ENCODE measurements around the gene PCSK5.

PCSK5 gene

DNA sequence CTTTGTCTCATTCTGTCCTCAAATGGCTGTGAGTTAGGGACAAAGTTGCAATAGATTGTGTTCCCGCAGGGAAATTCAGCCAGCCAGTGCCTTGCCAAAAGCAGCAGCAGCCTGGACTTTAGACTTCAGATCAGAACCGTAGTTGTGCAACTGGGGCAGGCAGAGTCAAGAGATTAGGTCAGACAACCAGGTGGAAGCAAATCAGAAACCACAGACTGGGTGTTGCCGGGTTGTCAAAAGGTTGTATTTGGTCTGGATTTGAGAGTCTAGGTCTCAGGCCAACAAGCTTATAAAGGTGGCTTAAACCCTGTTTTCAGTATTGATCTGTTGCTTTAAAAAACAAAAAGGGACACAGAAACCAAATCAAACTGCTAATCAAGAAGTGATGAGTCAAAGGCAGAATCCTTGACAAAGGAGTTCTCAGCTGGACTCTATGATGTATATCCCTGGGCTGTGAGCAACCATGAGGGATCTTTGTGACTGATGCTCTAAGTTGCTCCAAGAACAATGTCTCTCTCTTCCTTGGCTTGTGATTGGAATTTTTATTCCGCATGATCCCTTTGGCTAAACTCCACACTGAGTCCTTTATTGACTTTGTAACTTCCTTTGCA lies 482.8 kb downstream of the PCSK5 start:
- no peak for DNase-seq

DNA sequence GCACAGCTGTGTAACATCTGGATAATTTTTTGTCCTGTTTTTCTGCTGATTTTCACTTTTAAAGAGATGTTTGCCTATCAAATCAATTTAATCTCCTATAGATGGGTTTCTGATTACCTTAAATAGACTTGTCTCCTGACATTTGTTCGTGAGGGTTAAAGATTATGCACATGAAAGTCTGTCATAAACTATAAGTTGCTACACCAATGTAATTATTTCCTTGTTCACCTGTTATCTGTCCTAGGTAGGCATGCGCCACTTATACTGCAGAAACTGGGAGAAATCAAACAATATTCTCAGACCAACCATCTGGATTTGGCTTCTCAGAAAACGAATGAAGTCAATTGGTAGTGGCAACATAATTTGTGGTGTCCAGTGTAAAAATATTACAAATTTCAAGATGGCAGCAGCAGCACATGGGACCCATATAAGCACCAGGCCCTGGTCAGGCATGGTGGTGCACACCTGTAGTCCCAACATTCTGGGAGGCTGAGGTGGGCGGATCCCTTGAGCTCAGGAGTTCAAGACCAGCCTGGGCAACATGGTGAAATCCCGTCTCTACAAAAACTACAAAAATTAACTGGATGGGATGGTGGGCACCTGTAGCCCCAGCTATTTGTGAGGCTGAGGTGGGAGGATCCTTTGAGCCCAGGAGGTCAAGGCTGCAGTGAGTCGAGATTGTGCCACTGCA lies 483.5 kb downstream of the PCSK5 start:
- DNase-seq, result no peak

DNA sequence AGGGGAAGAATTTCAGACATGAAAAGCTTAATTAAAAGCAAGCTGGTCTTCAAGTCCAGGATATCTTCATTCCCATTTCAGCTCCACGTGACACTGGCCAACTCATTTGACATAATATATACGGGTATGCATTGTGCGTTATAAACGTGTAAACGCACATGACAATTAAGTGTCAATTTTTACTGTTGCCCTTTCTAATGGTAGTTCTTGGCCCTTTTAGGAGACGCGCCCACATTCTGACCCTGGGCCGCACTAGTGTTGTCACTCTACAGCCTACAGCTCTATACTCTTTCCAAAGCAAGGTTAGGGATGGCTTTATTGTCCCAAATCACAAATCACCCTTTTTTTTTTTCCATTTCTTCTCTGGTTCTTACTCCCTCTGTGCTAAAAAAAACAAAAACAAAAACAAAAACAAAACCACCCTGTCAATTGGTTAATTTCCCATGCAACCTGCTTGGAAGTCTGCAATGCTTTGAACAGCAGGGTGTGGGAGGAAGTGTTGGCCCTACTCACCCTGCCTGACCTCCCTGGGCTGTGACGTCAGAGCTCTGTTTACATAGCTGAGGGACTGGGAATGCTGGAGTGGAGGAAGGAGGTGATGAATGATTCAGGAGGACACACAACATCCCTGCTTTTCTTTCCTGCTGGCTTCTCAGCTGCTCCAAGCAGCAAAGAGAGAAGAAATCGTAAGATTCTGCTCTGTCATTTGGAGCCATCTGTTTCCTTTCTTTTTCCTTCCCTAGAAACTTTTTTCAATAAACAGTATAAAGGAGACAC lies 484.5 kb downstream of the PCSK5 start:
- DNase-seq, result no peak

DNA sequence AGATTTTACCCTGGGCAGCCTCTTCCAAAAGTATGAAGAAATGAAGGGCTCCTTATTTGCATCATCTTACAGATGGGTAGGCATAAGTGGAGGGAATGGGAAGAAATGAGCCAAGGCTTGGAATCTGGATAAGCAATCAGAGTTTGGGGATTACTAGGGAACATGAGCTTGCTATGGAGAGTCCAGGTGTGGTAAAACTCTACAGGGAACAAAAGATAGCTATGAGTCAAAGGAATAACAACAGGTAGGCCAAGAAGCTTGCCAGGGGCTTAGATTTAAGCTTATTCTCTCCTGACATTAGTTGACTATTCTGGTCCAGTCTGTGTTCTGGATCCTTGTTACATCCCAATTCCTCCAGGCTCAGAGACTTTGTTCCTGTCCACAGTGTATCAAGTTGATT lies 487.3 kb downstream of the PCSK5 start:
- no peak for DNase-seq

DNA sequence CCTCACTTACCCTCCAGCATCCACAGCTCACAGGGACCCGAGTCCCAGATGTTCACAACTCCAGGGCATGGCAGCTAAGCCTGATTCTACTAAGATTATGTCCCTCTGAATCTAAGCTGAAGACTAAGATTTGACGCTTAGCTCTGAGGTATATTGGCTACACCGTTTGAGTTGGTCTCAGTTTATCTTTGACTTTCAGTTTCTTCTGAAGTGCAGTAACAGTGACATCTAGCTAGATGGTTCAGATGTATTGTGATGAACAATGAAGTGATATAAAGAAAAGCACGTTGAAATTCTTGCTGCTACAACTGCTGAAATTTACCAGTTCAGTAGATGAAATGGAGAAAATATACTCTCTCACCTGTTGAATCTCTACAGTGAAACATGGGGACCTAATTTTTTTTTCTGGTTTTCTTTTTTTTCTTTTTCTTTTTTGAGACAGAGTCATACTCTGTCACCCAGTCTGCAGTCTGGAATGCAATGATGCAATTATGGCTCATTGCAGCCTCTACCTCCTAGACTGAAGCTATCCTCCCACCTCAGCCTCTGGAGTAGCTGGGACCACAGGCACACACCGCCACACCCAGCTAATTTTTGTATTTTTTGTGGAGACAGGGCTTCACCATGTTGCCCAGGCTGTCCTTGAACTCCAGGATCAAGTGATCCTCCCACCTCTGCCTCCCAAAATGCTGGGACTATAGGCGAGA lies 488.0 kb downstream of the PCSK5 start:
- no peak for DNase-seq

DNA sequence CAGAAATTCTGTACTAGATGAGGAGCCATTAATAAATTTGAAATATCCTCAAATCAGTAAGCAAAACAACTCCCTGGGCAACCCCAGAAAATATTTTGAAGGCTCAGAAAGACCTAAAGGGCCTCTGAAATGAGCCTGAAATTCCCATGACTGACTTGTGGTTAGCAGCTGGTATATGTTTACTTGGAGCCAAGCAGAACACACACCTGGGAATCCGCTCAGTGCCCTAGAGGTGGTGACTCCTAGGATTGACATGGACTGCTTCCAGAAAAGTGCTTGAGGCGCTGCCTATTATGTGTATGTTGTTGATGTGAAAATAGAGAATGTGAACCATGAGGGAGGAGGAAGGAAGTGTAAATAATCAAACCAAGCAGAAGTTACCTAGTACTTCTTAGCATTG lies 489.0 kb downstream of the PCSK5 start:
- no peak for DNase-seq

DNA sequence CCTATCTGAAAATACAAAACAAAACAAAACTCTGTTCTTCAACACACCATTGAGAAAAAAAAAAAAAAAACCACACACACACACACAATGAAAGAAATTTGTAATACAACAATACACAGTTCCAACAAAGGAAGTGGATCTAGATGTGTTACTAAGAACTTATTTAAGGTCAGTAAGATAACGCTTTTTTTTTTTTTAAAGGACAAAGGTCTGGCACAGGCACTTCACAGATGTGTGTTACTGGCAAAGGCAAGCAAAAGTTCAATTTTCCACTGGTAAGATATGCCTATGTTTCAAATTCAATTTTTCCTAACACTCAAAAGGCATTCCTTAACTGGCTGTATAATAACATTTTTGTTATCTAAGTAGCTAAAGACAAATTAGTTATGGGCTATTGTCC lies 500.2 kb downstream of the PCSK5 start:
- DNase-seq, result no peak

DNA sequence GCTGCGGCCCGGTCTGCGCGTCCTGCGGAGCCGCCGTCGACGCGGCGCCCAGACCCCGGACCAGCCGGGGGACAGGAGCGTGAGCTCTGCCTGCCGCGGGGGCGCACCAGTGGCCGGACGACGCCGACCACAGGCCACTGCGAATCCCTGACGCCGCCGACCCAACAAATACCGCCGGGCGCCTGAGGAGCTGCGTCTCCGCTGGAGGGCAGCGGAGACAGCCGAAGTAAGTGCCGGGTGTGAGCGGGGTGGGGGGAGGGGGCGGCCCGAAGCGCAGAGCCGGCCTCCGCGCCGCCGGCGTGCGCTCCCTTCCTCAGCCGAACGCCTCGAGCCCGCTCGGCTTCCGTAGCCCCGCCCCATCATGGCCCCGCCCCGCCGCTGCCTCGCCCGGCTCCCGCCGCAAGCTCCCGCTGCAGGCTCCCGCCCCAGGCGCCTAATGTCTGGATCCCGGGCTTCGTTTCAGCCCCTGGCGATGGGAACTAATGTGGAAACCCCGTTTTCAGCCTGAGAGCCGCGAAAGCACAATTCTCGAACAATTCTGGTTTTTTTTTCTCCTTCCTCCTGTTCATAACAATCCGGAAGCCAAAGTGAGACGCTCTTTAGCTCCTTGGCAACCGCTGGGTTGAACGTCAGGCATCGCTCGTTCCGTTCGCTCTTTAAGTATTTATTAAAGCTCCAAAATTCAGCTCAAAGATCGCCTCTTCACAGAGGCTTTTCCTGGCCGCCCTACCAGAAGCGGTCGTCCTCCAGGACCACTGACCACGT lies 503.9 kb downstream of the PCSK5 start, which contains the start of gene RFK:
TSS of gene RFK (minus strand) at position 232 of the 765 bp plus-strand sequence. CDS start 255 bp downstream, outside the sequence.
- DNase-seq, result peak; percentile 93

DNA sequence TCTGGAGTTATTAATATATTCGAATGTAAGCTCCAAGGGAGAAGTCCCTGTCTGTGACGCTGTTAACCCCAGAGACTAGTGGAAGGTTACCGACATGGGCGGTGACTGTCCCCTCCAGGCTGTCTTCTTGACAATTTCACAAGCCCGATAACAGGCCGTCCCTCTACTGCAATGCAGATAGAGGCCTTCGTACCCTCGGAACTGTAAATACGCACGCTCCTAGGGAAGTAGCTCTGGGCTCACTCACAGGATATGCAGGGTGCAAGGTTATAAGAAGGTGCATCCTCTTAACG lies 504.4 kb downstream of the PCSK5 start:
- DNase-seq, result peak; percentile 51

DNA sequence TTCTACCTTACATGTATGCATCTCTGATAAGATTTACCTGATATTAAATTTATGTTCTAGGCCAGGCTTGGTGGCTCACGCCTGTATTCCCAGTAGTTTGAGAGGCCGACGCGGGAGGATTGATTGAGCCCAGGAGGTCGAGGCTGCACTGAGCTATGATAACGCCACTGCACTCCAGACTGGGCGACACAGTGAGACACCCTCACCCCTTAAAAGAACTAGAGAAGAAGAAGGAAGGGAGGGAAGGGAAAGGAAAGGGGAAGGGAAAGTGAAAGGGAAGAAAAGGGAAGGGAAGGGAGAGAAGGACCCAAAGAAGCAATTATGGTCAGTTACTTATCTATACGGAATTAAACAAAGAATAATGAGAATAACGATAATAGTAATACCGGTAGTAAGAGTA lies 504.9 kb downstream of the PCSK5 start:
- DNase-seq, result no peak

DNA sequence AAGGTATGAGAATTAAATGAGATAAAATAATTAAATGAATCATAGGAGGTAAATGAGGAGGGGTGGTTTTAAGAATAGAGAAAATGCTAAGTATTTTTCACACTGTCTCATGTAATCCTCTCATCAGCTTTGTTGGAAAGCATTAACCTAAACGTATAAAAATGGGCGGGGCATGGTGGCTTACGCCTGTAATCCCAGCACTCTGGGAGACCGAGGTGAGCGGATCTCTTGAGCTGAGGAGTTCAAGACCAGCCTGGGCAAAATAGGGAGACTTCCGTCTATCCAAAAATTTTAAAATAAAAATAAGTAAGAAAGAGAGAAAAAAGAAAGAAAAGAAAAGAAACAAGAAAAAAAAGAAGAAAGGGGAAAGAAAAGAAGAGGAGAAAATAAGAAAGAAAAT lies 505.7 kb downstream of the PCSK5 start:
- DNase-seq, result no peak

- DNase-seq, result no peak
Measured at GRCh38 chr9:76396597-76396996, 506.1 kb downstream of the PCSK5 start.

DNA sequence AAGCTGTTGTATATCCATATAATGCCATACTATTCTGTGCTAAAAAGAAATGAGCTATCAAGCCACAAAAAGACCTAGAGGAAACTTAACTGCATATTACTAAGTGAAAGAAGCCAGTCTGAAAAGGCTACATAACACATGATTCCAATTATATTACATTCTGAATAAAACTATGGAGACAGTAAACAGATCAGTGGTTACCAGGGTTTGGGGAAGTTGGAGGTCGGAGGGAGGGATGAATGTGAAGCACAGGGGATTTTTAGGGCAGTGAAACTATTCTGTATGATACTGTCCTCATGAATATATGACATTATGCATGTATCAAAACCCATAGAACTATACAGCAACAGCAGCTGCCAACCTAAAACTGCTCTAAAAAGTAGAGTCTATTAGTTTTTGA lies 509.4 kb downstream of the PCSK5 start:
- no peak for DNase-seq

DNA sequence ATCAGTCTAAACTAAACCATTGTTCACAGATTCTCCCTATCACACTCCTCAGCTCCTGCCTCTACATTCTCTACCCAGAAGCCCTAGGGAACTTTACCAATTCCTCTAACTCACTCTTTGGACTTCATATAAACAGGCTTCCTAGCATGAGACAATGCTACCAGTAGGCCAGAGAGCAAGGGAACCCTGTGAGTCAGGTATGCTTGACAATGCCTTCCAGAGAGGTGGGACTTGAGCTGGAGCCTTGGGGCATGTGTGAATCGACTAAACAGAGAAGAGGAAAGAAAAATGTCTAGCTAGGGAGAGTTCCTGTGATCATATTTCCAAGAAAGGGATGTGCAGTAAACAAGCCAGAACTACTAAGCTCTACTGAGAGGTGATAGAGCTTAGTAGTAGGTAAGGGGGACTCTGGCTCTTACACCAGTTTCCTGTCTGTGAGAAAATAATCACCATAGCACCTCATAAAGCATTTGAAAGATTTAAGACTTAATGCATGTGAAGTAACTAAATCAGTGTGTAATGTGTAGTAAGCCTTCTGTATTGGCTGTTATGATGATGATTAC lies 510.1 kb downstream of the PCSK5 start:
- DNase-seq, result no peak

DNA sequence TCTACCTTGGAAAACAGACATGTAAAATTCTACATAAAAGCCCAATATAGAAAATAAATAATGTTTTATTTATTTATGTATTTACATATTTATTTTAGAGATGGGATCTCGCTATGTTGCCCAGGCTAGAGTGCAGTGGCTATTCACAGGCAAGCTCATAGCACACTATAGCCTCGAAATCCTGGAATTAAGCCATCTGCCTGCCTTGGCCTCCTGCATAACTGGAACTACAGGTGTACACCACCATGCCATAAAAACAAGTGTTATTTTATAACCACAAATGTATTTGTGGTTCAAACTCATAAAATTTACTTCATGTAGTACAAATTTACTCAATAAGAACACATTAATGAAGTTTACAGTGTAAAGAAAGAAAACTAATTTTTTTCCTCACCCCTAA lies 510.7 kb downstream of the PCSK5 start:
- DNase-seq, result no peak

- DNase-seq, result no peak
Measured at GRCh38 chr9:76401580-76402354, 511.3 kb downstream of the PCSK5 start.

DNA sequence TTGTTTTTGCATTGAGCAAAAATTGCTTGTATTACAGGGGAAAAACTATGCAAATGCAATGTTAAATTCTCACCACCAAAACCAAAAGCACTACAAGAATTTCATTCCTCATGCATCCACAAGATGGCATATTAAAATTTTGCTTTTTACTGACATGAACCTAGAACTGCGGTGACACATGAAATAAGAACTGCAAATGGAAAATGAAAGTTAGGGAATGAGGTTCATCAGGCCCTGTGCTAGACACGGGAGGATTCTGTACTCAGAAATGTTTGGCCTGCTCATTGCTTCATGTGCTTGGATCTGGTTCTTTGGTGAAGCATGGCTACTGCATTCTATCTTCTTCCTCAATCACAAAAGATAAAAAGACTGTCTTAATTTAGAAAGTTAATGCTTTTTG lies 512.9 kb downstream of the PCSK5 start:
- DNase-seq, result no peak

DNA sequence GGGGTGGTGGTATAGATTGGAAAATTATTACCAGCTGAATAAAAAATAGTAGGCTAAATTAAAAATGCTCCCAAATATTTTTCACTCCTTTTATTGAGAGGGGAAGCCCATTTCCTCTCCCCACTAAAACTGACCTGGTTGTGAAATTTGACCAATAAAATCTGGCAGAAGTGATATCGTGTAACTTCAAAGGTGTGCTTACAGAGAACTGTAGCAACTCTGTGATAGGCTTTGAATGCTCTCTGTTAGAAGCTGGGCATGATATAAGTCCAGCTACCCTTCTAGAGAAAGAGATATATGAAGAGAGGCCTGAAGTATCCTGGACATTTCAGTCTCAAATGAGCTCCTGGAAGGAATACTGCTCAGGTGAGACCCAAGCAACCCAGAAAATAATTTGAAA lies 513.9 kb downstream of the PCSK5 start:
- DNase-seq, result no peak

DNA sequence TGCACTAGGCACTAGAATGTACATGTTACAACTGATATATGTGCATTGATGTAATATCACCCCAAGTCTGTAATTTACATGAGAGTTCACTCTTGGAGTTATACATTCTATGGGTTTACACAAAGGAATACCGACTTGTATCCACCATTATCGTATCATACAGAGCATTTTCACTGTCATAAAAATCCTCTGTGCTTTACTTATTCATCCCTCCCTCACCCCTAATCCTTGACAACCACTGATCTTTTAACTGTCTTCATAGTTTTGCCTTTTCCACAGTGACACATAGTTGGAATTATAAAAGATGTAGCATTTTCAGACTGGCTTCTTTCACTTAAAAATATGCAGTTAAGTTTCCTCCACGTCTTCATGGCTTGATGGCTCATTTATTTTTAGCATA lies 514.9 kb downstream of the PCSK5 start:
- no peak for DNase-seq

DNA sequence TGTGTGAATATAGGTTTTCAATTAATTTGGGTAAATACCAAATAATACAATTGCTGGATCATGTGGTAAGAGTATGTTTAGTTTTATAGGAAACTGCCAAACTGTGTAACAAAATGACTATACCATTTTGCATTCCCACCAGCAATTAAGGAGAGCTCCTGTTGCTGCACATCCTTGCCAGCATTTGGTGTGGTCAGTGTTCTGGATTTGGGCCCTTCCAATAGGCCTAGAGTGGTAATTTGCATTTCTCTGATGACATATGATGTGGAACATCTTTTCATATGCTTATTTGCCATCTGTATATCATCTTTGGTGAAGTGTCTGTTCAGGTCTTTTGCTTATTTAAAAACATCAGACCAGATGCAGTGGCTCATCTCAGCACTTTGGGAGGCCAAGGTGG lies 515.4 kb downstream of the PCSK5 start:
- DNase-seq, result no peak
